ACHN (cell line): ENCODE measurements around the gene SCO2.

ENCODE experiments used
- DNase-seq: peaks from one replicate; pipeline ENCODE4 v3.0.0-alpha.2; 2015
- in situ Hi-C: cut with HindIII; loops from 2 replicates; pipeline ENCODE4 v1.10.0; 2017; ENCODE audit warnings: low sequenced_read_pairs, low pct_ligation_motif_present, low pct_unique_long_range_greater_than_20kb

Gene SCO2

DNA sequence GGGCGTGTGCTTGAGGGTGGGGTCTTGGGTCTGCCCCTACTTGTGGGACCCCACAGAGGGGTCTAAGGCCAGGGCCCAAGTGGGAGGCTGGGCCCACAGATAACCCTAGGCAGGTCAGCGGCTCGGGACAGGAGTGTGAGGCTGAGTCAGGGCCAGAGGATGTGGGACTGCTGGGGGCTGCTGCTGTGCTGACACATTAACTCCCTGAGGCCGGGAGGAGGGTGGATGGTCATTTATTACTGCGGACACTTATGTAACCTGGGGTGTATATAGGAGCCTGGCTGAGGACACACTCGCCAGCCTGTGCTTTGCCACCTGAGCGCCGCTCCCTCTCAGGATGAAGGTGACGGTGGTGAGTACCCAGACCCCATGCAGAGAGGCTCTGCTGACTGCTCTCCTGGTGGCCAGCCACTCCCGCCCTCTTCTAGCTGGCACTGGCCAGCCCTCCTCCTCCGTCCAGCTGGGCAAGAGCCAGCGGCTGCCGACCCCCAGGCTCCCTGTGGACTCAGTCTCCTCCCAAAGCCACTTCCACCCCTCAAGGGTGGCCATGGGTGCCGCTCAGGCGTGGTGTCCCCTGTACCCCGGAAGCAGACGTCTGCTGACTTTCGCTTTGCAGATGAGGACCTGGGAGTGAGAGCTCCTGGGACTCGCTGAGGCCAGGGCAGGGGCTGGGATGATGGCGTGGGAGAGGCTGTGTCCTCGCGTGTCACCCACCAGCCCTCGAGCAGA is 38.7 kb downstream of the SCO2 start, which contains the start of gene MIOX:
MIOX (plus strand) TSS at position 299 of the 729 bp plus-strand sequence; CDS start at position 338, 39 bp downstream.
- in situ Hi-C loops = no loop called here
- DNase-seq = peak; percentile 65

DNA sequence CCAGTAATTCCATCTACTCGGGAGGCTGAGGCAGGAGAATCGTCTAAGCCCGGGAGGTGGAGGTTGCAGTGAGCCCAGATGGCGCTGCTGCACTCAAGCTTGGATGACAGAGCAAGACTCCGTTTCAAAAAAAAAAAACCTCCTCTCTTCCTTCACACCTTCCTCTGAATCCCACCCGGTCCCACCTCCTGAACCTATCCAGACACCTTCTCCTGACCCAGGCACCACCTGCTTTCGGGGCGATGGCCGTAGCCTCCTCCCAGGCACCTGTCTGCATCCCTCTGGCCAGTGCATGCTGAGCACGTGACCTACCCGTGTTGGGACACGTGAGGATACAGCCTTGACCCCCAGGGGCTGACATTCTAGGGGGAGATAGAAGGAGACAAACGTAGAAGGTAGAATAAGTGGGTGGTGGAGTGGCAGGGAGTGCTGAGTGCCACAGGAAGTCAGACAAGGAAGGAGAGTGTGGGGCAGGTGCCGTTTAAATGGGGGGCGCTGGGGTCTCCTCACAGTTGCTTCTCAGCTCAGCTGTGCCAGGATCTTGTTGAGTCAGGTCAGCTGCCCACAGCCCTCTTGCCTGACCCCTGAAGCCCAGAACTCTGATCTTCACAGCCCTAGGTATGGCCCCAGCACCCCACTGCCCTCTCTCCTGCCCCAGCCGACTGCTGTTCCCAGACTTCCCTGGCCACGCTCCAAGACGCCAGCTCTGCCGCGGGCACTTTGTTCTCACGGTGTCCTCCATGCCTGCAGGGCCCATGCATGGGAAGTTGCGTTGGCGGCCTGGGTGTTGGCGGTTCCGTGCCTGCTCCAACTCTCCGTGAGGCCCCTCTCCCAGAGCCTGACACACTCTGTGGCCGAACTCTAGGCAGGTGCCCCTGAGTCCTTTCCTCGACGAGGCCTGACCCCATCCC is 39.9 kb downstream of the SCO2 start:
- DNase-seq = no peak
- in situ Hi-C loops = no loop called here

DNA sequence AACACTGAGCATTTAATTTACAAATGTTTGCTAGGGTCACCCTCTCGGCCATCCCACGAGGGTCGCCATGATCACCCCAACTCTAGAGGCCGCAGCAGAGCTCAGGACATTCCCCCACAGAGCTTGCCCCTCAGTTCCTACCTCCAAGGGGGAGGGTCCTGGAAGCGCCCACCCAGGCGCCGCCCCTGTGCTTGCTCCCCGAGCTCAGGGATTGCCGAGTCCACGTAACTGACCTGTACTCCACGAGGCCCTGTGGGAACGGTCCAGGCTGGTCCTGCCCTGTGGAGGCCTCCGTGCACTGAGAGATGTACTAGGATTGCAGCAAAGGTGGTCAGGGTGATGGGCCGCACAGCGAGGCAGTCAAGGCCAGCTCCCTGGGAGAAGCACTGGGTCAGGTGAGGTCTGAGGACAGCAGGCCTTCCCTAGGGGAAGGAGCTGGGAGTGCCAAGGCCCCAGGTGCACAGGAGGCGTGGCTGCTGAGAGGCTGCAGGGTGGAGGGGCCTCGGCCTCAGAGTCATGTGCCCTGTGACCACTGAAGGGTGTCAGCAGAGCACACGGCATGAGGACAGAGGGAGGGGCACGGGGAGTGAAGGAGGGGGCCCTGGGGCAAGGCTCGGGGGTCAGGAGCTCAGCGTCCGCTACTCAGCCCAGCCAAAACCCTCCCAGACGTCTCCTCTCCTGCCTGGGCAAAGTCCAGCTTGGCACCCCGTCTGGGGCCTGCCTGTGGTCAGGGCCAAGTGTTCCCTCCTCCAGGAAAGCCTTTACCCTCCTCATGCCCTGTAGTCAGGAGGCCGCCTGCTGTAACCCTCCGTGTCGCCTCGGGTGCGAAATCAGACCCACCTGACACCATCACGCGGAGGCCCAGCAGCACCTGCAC is 41.2 kb downstream of the SCO2 start:
- in situ Hi-C loops = no loop called here

DNA sequence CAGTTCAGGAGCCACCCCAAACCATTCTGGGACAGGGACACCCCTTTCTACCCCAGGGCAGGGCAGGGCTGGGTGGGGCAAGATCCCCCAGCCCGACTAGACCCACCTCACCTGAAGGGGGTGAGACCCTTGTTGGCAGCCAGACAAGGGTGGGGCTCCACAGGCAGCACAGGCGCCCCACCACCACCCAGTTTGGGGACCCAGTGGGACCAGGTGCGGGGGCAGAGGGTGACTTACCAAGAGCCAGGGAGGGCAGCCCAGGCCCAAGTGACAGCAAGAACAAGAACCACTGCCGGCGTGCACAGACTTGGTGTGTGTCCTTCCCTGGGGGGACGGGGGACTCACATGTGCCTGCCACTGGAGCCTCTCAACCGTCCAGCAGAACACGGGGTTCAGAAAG is 41.8 kb downstream of the SCO2 start:
- in situ Hi-C loops = no loop called here
- DNase-seq = no peak

More for the DNA sequence above, 41.2 kb downstream of the SCO2 start:
- peak; percentile 14 for DNase-seq

DNA sequence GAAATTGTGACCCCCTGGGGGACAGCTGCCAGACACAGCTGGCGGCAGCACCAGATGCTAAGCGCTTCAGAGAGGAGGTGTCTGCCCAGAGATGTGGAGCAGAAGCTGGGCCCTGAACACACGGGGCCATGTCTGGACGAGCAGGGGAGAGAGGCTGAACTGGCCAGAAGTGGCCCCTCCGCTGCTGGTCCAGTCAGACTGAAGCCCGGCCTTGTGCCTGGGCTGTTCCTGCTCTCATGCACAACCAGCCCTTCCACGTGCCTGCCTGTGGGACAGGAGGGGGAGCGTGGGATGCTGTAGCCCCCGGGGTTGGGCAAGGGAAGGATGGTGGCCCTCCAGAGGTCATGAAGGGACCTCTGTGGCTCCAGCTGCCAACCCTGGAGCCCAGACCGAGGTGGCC is 42.3 kb downstream of the SCO2 start:
- DNase-seq = no peak
- in situ Hi-C loops = no loop called here

DNA sequence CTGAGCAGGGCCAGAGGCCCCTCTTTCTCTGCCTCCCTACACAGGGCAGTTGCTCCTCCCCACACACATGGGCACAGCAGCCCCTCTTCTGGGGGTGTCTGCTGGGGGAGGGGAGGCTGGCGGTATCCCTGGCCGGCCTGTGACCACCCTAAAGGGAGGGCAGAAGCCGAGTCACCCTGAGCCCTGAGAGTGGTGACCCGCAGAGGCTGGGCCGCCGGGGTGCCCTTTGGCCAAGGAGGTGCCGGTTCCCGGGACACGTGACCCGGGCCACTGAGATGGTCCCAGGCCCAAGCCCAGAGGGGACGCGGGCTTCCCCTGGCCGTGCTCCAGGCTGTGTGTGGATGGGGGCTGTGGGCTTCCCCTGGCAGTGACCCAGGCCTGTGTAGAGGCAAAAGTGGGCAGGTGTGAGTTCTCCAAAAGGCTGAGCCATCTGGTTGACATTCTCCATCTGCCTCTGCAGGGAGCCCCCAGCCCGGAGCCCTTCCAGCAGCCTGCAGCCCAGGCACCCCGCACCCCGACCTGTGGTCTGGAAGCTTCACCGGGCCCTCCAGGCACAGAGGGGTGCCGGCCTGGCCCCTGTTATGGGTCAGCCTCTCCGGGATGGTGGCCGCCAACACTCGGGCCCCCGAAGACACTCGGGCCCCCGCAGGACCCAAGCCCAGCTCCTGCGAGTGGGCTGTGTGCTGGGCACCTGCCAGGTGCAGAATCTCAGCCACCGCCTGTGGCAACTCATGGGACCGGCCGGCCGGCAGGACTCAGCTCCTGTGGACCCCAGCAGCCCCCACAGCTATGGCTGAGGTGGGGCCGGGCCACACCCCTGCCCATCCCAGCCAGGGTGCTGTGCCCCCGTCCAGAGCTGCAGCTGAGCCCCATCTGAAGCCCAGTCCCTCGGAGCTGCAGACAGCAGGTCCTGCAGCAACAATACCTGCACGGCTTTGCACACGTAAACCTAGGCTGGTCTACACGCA is 43.0 kb downstream of the SCO2 start:
- in situ Hi-C loops = no loop called here
- DNase-seq = no peak

DNA sequence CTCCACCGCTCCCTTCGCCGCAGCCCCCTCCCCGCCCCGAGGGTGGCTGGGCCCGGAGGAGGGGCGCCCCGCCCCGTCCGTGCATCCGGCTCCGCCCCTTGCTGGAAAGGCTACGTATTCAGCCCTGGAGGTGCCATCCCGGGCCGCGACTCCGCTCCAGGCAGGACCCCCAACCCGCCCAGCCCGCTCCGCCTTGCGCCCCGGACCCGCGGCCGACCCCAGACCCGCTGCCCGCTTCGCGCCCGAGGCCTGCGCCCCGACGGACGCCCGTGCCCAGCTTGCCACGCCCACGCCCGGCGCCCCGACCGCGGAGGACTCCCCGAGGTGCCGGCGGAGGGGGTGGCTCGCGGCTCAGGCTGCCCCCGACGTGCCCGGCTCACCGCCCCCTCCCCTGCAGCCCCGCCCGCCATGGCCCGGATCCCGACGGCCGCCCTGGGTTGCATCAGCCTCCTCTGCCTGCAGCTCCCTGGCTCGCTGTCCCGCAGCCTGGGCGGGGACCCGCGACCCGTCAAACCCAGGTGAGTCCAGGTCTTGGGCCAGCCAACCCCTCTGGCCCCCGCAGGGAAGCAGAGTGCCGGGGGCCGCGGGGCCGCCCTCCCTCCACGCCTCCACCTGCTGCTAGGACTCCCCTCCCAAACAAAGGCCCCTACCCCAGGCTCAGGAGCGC is 43.8 kb downstream of the SCO2 start, which contains the start of gene ADM2:
ADM2 (plus strand) TSS at position 104 of the 667 bp plus-strand sequence; CDS start at position 409, 305 bp downstream.
- in situ Hi-C loops = no loop called here

DNA sequence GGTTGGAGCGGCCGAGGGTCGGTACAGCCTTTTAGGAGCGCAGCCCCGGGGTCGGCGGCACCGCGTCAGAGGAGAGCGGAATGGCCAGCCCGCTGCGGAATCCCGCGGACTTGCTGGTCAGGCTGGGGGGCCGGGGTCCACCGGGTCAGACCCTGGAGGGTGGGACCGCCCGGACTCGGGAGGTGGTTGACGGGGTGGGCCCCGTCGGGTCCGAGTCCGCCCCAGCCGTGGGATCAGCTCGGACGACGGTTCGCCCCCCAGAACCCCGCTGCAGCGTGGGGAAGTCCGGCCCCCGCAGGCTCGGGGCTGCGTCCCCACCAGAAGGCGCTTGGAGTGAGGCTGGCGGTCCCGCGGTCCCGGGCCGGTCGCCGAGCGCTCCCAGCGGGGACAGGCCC is 44.4 kb downstream of the SCO2 start:
- DNase-seq = no peak
- in situ Hi-C loops = no loop called here

More for the DNA sequence above, 43.8 kb downstream of the SCO2 start, which contains the start of gene ADM2:
- peak; percentile 35 for DNase-seq

DNA sequence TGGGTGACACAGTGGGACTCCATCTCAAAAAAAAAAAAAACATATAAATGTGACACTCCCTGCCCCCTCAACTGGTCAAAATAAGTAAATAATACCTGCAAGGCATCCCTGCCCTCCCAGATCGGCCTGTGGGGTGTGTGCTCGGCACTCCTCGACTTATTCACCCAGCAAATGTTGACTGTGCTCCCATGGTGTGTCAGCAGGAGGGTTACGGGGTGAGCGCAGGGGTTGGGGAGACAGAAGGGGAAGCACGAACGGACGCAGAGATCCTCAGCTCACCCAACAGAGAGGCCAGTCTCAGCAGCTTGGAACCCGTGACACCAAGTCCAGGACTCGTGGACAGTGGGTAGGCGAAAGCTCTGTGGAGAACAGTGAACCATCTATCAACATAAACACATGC is 45.7 kb downstream of the SCO2 start:
- in situ Hi-C loops = no loop called here
- no peak for DNase-seq

DNA sequence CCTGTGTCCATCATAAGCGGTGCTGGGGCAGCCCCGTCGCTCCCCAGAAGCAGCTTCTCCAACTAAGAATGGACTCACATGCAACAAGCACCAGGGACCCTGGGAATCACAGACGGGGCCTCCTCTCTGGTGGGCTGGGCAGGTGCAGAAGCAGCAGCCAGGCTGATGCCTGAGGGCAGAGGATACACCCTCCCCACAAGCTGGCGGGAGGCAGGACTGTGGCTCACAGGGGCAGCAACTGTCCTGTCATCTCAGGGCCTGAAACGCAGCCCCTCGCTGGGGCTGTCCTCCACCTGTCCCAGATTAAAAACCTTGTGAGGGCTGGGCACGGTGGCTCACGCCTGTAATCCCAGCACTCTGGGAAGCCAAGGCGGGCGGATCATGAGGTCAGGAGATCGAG is 47.5 kb downstream of the SCO2 start:
- in situ Hi-C loops = no loop called here
- no peak for DNase-seq

DNA sequence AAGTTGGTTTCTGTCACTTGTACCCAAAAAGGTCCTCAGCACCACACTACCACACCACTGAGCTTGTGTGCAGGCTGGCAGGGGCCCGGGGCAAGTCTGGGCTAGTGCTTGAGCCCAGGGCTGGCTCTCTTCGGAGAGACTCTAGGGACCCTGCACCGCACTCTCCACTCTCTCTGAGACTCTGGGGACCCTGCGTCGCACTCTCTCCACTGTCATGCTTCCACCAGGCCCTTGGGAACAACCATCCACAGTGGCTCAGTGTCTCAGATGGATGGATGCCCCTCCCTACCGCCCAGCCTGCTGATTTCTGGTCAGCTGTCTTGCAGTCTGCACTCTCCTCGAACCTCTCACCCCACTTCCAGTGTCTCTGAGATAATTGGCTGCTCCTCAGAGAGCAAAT is 48.5 kb downstream of the SCO2 start:
- in situ Hi-C loops = no loop called here
- DNase-seq = no peak

DNA sequence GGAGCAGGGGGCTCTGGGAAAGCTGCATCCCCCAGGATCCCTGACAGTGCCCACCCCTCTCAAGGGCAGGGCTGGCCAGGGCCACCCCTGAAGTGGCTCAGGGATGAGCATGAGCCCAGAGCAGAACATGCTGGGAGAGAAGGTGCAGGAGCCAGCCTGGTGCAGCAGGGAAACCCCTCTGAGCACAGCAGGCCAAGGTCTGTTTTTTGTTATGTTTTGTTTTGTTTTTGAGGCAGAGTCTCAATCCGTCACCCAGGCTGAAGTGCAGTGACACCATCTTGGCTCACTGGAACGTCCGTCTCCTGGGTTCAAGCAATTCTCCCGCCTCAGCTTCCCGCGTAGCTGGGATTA is 49.8 kb downstream of the SCO2 start:
- in situ Hi-C loops = no loop called here

DNA sequence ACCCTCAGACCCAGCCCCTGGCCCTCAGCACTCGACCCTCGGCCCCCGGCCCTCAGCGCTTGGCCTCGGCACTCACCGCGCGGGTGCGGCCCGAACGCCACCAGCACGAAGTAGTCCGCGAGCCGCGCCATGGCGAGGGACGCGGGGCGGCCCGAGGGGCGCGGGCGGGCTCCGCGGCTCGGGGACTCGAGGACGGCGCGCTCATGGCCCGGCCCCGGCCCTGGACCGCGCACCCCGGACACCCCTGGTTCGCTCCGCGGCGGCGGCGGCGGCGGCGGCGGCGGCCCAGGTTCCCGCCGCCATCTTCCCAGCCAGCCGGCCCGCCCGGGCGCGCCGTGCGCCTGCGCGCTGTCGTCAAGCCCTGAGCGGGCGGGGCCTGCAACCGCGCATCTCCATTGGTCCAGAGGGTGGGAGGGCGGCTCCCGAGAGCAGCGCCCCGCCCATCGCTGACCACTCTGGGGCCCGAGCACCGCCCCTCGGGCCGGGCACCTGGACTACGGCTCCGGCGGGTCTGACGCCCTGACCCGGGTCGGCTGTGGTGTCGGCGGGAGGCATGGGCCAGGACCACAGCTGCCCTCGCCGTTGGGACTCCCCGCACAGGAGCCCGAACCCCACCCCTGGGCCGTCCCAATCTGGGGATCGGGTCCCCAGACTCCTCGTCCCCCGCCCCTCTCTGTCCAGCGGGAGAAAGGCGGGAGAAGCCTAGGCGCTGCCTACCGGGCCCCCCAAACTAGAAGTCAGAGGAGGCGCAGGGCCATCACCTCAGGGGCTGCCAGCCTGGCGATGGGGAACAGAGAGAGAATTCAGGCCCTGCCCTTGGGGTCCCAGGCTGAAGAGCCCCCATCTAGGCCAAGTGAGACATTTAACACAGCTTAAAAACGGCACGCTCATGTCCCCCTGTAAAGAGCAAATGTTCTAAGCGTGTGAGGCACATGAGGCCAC is 50.4 kb downstream of the SCO2 start, which contains the start of gene SBF1:
SBF1 (minus strand) TSS at position 326 of the 942 bp plus-strand sequence; CDS start at position 131, 195 bp downstream.
- peak; percentile 87 for DNase-seq

More for the DNA sequence above, 49.8 kb downstream of the SCO2 start:
- DNase-seq = no peak

DNA sequence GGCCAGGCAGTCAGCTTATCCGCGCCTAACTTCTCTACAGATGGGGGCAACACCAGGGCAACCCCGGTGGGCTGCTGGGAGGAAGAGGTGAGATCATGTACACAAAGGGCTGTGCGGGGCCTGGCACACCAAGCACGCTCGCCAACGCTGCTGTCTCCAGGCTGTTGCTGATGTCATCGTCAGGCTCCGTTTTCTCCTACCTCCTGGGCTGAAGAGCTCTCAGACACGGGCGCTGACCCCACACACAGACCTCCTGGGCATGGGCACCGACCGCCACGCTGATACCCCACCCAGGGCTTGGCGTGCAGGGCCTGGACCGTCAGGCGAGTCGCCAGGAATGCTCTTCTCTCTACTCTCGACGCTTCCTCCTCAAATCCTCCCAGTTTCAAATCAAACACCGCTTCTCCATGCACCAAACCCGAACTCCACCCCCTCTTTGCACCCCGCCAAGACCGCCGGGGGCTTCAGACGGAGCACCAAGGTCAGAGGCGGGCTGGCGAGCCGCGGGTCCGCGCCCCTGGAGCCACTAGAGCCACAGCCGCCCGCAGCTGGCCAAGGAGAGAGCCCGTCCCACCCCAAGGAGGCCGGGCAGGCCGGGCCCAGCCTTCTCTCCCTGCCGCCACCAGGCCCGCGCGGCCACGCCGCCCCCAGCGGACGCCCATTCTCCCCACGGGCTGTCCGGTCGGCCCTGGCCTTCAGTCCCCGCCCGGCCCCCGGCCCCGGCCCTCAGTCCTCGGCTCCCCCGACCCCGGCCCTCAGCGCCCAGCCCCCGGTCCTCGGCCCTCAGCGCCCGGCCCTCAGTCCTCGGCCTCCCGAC is 51.3 kb downstream of the SCO2 start:
- DNase-seq = peak; percentile 36
- in situ Hi-C loops = no loop called here

More for the DNA sequence above, 50.4 kb downstream of the SCO2 start, which contains the start of gene SBF1:
- in situ Hi-C loops = no loop called here
